ENCODE measurements around the gene SENP3.
A peak's percentile ranks its signal among the peaks of the same experiment; 100 is the strongest.

SENP3 gene

GRCh38 chr17:7577327-7578199 lies 15.8 kb downstream of the SENP3 start:
- no peak for DNase-seq (ENCODE audit: low spot score)

DNA sequence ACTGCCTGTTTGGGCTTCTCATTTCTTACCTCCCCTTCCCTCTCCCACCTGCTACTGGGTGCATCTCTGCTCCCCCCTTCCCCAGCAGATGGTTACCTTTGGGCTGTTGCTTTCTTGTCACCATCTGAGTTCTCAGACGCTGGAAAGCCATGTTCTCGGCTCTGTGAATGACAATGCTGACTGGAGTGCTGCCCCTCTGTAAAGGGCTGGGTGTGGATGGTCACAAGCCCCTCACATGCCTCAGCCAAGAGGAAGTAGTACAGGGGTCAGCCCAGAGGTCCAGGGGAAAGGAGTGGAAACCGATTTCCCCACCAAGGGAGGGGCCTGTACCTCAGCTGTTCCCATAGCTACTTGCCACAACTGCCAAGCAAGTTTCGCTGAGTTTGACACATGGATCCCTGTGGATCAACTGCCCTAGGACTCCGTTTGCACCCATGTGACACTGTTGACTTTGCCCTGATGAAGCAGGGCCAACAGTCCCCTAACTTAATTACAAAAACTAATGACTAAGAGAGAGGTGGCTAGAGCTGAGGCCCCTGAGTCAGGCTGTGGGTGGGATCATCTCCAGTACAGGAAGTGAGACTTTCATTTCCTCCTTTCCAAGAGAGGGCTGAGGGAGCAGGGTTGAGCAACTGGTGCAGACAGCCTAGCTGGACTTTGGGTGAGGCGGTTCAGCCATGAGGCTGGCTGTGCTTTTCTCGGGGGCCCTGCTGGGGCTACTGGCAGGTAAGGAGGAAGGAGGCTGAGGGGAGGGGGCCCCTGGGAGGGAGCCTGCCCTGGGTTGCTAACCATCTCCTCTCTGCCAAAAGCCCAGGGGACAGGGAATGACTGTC lies 17.5 kb downstream of the SENP3 start, which contains the start of gene CD68:
Gene CD68, plus strand, starts transcription at position 638 of the 833 bp plus-strand sequence. Its CDS starts 40 bp downstream, at position 678.
- peak; percentile 87 for DNase-seq (ENCODE audit: low spot score)

- DNase-seq (ENCODE audit: low spot score): no peak
Observed at GRCh38 chr17:7579834-7580603, 18.3 kb downstream of the SENP3 start.

DNA sequence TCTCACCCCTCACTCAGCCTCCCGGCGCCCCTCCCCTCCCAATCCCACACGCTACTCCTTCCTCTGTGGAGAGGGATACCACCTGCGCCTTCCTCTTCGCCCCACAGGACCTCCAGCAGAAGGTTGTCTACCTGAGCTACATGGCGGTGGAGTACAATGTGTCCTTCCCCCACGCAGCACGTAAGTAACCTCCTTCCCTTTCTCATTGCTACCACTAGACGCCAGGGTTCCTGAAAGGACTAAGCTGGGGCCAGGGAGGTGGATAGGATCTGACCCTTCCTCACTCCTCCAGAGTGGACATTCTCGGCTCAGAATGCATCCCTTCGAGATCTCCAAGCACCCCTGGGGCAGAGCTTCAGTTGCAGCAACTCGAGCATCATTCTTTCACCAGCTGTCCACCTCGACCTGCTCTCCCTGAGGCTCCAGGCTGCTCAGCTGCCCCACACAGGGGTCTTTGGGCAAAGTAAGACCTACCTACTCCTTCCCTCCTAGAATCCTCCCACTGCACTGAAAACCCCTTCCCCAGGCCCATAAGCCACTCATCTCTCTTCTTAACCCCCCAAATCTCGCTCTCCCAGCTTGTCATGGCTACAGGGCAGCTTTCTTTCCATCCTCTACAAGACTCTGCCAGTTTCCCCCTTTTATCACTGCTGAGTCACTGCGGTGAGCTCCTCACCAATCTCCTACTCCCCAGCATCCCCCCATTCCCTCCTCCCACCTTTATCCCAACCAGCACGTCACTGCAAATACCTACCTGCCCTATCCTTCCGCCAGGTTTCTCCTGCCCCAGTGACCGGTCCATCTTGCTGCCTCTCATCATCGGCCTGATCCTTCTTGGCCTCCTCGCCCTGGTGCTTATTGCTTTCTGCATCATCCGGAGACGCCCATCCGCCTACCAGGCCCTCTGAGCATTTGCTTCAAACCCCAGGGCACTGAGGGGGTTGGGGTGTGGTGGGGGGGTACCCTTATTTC lies 19.2 kb downstream of the SENP3 start:
- no peak for DNase-seq (ENCODE audit: low spot score)

DNA sequence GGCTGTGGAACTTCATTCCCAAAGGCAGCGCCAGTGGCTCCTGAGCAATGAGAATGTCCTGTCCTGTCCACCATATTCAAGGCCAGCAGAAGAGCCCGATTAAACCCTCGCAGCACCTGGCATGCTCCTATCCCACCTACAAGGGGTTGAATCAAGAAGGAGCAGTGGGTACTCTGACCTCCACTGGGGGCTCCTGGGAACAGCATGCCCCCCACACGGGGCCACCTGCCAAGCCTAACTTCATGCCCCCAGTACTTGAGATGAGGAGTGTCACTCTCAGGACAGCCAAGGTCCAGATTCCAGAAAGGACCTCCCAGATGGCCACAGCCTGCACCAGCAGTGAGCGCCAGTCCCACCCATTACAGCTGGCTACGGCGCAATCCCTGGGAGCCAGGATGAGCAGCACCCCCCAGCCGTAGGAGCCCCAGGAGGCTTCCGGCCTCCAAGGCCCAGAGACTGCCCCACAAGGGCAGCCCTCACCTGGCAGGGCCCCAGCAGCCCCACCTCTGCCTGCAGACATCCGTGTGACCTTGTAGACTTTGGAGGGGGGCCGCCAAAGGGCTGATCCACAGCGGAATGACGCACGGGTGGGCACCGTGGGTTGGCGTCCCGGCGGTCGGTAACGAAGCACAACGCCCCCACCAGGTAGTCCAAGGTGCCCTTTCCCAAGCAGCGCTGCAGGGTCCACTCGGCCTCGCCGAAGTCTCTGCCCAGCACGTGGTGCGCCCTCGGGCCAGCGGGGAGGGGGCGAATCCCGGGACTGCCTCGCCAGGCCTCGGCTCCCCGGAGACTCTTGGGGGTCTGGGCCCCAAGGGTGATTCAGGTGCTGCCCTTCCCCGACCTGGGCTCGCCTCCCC lies 20.9 kb downstream of the SENP3 start:
- DNase-seq (ENCODE audit: low spot score): no peak

DNA sequence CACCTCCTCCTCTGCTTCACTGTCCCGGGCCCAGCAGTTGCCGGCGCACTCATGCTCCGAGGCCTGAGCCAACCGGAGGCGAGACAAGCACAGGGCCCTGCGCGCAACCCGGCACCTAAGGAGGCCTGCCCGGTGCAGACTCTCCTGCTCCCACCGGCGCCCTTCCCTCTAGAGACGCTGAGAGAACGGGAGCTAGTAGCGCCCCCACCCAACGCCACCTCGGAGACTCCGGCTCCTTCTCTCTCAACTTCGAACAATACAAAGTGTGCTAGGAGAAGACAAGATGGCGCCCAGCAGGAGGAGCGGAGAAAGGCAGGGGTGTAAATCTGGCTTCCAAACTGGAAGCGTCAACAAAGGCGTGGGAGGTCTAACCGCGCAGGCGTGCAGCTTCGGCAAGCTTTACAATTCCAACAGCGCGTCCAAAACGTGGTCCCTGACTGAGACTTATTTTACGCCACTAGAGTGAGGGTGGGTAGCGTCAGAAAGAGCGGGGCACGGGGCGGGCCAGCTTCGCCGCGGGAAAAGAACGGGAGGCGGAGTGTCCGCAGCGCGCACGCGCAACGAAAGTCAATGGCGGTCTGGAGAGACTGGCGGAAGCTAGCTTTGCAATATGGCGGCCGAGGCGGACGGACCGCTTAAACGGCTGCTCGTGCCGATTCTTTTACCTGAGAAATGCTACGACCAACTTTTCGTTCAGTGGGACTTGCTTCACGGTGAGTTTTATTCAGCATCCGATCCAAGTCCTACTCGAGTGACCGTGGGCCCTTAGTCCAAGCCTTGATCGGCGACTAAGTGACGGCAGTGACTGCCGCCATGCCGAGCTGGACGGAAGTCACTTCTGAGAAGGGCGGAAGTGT lies 21.8 kb downstream of the SENP3 start, which contains the start of gene MPDU1:
Gene MPDU1, plus strand, starts transcription at position 600 of the 857 bp plus-strand sequence. Its CDS starts 11 bp downstream, at position 611.
- peak; percentile 86 for DNase-seq (ENCODE audit: low spot score)

DNA sequence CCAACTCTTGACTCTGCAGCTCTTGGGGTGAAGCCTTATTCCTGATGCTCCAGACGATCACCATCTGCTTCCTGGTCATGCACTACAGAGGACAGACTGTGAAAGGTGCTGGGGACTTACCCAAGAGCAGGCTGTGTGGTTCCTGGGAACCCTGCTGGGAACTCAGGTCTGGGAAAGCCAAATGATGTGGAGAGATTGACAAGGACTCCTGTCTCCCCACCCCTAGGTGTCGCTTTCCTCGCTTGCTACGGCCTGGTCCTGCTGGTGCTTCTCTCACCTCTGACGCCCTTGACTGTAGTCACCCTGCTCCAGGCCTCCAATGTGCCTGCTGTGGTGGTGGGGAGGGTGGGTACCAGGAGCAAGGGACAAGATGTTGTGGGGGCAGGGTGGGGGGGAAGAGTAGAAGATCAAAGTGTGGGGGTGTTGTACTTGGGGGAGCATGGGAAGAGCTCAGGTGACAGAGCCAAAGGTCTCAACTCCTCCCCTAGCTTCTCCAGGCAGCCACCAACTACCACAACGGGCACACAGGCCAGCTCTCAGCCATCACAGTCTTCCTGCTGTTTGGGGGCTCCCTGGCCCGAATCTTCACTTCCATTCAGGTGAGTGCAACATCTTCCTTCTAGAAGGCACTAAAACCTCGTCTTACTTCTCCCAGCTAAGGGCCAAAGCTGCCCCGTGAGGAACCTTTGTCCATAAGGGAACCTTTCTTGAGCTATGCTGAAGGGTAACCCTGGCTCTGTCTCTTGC lies 25.1 kb downstream of the SENP3 start:
- DNase-seq (ENCODE audit: low spot score): no peak

DNA sequence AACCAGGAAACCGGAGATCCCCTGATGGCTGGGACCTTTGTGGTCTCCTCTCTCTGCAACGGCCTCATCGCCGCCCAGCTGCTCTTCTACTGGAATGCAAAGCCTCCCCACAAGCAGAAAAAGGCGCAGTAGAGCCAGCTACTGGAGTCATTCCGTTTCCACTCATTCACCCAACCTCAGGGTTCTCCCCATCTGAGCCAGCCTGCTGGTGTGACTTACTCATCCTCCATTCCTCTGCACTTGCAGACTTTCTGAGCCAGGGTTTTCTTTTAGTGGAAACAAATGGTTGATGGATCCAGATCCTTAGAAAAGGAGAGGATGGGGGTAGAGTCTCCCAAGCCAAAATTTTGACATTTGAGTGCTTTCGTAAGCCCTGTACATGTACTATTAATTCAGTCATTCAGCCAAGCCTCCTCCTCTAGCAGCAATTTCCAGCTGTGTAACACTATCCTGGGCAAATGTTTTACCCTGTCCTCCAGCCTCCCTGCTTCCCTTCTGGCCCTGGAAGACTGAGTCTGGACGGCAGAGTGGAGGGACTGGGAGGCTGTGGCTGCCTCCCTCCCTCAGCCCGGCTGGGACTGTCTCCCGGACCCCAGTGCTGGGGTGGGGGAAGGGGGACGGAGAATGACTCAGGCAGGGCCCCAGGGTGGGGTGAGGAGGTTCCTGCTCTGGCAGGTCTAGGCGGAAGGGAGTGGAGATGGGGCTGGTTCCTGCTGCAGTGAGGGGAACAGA lies 25.9 kb downstream of the SENP3 start:
- no peak for DNase-seq (ENCODE audit: low spot score)

DNA sequence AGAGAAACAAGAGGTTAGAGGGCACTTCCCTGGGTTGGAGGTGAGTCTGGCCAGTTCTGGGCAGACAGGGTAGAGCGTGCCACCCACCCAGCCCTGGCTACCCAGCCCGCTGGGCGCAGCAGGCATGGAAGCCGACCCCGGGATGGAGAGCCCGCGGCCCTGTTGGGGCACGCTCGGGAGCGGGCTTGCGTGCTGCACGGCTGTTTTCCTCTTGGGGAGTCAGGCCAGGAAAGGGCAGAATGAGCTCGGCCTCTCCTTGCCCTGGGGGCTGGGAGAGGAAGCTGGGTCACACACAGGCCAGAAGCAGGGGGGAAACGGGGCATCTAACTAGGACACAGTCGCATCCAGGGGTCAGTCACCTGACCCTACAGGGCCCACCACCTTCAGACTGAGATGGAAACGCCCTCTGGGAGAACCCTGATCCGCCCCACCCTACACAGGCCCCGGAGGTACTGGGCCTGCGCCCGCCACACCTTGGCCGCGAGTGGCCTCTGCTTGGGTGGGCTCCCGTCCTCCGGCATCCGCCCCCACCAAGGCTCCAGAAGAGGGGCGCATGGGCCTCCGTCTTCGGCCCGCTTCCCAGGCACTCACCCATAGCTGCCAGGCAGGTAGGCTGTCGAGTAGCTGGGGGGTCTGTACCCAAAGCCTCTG lies 27.0 kb downstream of the SENP3 start:
- DNase-seq (ENCODE audit: low spot score): no peak

GRCh38 chr17:7589204-7589868 lies 27.6 kb downstream of the SENP3 start:
- no peak for DNase-seq (ENCODE audit: low spot score)

DNA sequence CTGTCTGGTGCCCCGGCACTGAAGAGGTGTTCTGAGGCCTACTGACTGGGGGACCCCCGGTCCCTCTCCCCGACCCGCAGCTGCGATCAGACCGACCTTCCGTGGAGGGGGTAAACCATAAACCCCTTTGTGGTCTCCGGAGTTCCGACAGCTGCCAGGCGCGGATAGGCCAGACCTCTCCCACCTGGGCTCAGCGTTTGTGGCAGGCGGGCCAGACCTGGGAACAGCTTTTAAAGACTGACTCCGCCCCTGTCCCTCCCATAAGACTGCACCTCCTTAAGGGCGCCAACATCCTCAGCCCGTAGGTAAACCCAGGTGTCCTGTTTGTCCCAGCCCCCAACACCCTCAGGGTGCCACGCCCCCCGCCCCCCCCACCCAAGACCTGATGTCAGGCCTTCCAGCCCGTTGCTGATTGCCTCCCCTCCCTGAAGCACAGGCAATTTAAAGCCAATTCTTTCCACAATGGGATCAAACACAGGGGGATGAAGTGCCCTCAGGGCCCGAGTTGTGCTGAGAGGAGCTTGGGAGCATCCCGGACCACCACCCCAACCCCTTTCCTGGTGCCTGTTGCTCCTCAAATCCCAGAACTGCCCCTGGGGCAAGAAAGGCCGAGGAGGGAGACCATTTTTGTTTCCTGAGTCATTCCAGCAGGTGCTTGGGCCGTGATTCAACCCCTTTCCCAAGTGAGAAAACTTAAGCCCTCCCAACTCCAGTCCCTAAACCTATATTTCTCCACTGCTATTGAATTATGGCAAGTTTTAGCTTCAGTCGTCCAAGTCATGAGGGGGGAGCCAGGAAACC lies 28.4 kb downstream of the SENP3 start, which contains the start of gene SOX15:
Gene SOX15, minus strand, starts transcription at position 204 of the 801 bp plus-strand sequence. CDS start 418 bp downstream, outside the sequence.
- DNase-seq (ENCODE audit: low spot score): no peak

GRCh38 chr17:7590743-7591142 lies 29.0 kb downstream of the SENP3 start:
- DNase-seq (ENCODE audit: low spot score): no peak

DNA sequence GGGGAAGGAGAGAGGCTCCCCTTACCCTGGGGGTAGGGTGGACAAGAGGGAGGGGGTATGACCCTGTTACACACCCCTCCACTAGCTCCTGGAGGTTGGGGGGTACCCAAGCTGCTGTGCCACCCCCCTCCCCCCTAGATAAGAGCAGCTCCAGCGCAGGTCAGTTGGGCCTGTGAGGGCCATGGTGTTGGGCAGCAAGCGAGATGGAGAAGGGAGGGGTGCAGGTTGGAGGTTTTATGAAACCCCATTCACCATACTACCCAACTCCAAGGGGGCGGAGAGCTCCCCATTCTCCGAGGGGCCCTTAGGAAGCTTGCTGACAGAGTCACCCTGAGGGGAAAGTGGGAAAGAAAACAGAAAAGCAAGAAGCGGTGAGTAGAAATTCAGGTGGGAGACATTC lies 29.9 kb downstream of the SENP3 start:
- DNase-seq (ENCODE audit: low spot score): no peak

DNA sequence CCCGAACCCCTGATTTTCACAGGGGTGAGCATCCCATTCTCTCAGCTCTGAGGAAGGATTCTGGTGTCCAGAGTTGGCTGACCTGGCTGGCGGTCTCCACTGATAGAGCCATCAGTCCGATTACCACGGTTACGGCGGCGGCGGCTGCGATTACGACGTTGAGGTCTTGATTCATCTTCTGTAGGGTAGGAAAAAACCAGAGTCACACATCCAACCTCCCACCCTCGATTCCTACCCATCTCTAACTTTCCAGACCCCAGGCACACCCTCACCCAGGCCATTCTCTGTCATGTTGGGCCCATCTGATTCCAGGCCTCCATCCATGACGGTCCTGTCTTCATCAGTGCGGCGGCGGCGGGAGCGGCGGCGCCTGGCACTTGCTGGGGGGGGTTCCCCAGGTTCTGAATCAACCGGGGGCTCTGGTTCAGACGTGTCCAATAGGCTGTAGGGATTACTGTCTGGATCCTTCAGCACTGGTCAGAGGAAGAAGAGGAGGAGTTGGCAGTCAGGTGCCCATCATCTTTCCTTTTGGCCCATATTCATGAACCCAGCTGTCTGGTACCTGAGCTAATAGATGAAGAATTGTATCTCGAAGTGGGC lies 30.8 kb downstream of the SENP3 start:
- no peak for DNase-seq (ENCODE audit: low spot score)

DNA sequence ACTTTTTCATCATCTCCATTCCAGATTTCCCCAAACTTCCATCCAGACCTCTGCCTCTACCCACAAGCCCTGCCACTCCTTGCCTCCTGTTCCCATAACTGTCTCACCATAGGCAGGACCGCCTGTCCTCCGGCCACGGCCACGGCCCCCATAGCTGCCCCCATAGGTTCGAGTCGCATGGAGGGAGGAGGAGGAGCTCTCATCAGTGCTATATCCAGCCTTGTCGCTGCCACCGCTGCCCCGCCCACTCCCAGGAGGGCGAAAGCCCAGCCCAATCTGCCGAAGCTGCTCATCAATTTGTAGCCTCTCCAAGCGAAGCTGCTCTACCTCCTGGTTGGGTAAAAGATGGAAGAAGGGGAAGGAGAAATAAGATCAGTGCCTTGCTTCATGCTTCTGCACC lies 31.6 kb downstream of the SENP3 start:
- DNase-seq (ENCODE audit: low spot score): no peak
